ENCODE data around the gene GPD2.

GPD2 gene

DNA sequence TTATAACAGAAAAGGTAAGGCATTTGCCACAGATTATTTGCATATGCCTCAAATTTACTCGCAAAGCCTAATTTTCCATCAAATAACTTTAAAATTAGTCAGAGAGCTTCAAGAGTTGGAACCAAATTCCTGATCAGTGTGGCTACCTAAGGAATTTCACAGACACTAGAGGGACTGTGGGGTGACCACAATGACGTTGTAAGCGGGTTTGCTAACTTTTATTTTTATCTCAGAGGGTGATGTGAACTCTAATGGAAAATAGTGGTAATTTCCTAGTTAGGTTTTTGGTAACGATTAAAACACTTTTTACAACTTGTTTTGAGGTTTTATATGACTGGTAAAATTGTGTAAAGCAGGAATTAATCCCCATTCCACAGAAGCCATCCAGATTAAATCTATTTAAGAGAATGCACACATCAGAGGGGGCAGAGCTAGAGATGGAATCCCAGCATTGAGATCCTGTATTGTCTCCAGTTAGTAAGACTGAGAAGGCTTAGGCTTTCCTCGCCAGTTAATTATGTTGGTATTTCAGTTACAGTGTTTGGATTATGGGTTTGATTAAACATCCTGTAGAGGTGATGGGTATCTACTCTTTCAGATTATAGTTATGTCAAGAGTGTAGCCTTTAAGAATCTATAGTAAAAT, 129.0 kb downstream of the GPD2 start:
- no peak overlapping the region for H3K27ac ChIP-seq (ENCODE audit: low read depth, low read length)
- H3K9ac ChIP-seq (ENCODE audit: low read length in 5 of 5) = no peak overlapping the region
- peaks cover 9 to 21% (median 10%) of the 10 kb centered on the region in 5 donors for H3K36me3 ChIP-seq (ENCODE audit: control insufficient read depth in 5 of 5, insufficient read depth in 5 of 5, low read length in 5 of 5)
- H3K4me3 ChIP-seq (ENCODE audit: low read depth in 1 of 5, low read length in 5 of 5) = no peak overlapping the region
- no peaks in the 10 kb centered on the region for H3K9me3 ChIP-seq (ENCODE audit: control insufficient read depth in 5 of 5, low read length in 5 of 5)
- H3K27me3 ChIP-seq (ENCODE audit: control insufficient read depth in 5 of 5, insufficient read depth in 4 of 5, low read length in 5 of 5) = no peaks in the 10 kb centered on the region
- peaks cover 0 to 6% (median 0%) of the 10 kb centered on the region in 5 donors for H3K4me1 ChIP-seq (ENCODE audit: control insufficient read depth in 5 of 5, insufficient read depth in 5 of 5, low read length in 5 of 5)

DNA sequence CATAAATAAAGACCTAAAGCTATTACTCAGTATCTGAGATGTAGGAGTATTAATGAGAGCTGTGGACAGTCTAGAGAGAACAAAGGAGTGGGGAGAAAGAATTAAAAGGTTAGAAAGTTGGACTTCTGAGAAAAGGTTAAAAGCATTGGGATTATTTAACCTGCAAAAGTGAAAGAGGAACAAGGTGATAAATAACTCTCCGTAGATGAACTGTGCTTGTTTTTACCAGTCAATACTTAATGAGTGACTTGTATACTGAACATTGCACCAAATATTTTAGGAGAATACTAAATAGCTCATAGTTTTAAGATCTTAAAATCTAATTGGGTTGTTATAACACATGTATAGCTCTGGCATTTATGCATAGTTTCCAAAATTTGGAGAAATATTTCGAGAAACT, 137.5 kb downstream of the GPD2 start:
- Histone ChIP-seq H3K27ac (ENCODE audit: low read depth, low read length) (no peak overlapping the region), H3K27me3 (ENCODE audit: control insufficient read depth in 5 of 5, insufficient read depth in 4 of 5, low read length in 5 of 5) (no peaks in the 10 kb centered on the region), H3K9me3 (ENCODE audit: control insufficient read depth in 5 of 5, low read length in 5 of 5) (no peaks in the 10 kb centered on the region), H3K36me3 (ENCODE audit: control insufficient read depth in 5 of 5, insufficient read depth in 5 of 5, low read length in 5 of 5) (peaks cover 9 to 57% (median 43%) of the 10 kb centered on the region in 5 donors), H3K9ac (ENCODE audit: low read length in 5 of 5) (no peak overlapping the region), H3K4me3 (ENCODE audit: low read depth in 1 of 5, low read length in 5 of 5) (no peak overlapping the region), H3K4me1 (ENCODE audit: control insufficient read depth in 5 of 5, insufficient read depth in 5 of 5, low read length in 5 of 5) (no peaks in the 10 kb centered on the region)

DNA sequence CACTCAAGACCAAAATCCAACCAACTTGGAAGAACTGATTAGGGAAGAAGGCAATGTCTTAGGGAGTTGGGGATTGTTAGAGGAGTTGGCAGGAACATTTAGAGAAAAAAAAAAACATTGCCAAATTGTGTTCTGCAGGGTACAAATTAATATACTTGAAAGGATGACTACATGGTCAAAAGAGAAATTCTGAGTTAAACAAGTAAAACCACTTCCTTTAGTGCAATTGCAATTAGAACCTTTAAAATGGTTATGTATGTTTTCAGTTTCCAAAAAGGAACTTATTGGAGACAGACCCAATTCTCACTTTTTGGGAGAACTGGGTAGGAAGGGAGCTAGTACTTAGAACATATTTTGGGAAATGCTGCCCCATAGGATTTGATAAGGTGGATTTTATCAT, 137.9 kb downstream of the GPD2 start:
- no peaks in the 10 kb centered on the region for H3K9me3 ChIP-seq (ENCODE audit: control insufficient read depth in 5 of 5, low read length in 5 of 5)
- no peak overlapping the region for H3K4me3 ChIP-seq (ENCODE audit: low read depth in 1 of 5, low read length in 5 of 5)
- H3K27me3 ChIP-seq (ENCODE audit: control insufficient read depth in 5 of 5, insufficient read depth in 4 of 5, low read length in 5 of 5) = no peaks in the 10 kb centered on the region
- H3K9ac ChIP-seq (ENCODE audit: low read length in 5 of 5) = no peak overlapping the region
- H3K27ac ChIP-seq (ENCODE audit: low read depth, low read length) = no peak overlapping the region
- H3K36me3 ChIP-seq (ENCODE audit: control insufficient read depth in 5 of 5, insufficient read depth in 5 of 5, low read length in 5 of 5) = peaks cover 9 to 57% (median 39%) of the 10 kb centered on the region in 5 donors
- no peaks in the 10 kb centered on the region for H3K4me1 ChIP-seq (ENCODE audit: control insufficient read depth in 5 of 5, insufficient read depth in 5 of 5, low read length in 5 of 5)

DNA sequence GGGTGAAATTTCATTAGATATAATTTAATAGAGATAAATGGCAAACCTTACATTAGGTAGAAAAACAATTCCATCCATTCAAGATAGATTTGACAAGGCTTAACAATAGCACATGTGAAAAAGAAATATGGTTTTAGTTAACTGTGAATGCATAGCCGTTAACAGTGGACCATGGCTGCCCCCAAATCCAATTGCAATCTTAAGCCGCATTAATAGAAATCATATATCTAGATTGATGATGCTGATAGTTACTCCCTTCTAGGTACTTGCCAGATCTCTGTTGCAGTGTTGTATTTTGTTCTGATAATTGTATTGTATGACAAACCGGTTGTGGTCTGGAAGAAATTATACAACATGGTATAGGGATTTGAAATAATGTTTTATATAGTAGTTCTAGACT, 139.8 kb downstream of the GPD2 start:
- no peak overlapping the region for H3K9ac ChIP-seq (ENCODE audit: low read length in 5 of 5)
- no peaks in the 10 kb centered on the region for H3K27me3 ChIP-seq (ENCODE audit: control insufficient read depth in 5 of 5, insufficient read depth in 4 of 5, low read length in 5 of 5)
- H3K27ac ChIP-seq (ENCODE audit: low read depth, low read length) = no peak overlapping the region
- no peaks in the 10 kb centered on the region for H3K9me3 ChIP-seq (ENCODE audit: control insufficient read depth in 5 of 5, low read length in 5 of 5)
- no peak overlapping the region for H3K4me3 ChIP-seq (ENCODE audit: low read depth in 1 of 5, low read length in 5 of 5)
- H3K4me1 ChIP-seq (ENCODE audit: control insufficient read depth in 5 of 5, insufficient read depth in 5 of 5, low read length in 5 of 5) = no peaks in the 10 kb centered on the region
- H3K36me3 ChIP-seq (ENCODE audit: control insufficient read depth in 5 of 5, insufficient read depth in 5 of 5, low read length in 5 of 5) = peaks cover 0 to 50% (median 28%) of the 10 kb centered on the region in 5 donors

- Histone ChIP-seq H3K9ac (ENCODE audit: low read length in 5 of 5) (no peak overlapping the region), H3K9me3 (ENCODE audit: control insufficient read depth in 5 of 5, low read length in 5 of 5) (no peaks in the 10 kb centered on the region), H3K27me3 (ENCODE audit: control insufficient read depth in 5 of 5, insufficient read depth in 4 of 5, low read length in 5 of 5) (no peaks in the 10 kb centered on the region), H3K36me3 (ENCODE audit: control insufficient read depth in 5 of 5, insufficient read depth in 5 of 5, low read length in 5 of 5) (peaks cover 2 to 56% (median 33%) of the 10 kb centered on the region in 5 donors), H3K4me1 (ENCODE audit: control insufficient read depth in 5 of 5, insufficient read depth in 5 of 5, low read length in 5 of 5) (no peaks in the 10 kb centered on the region), H3K4me3 (ENCODE audit: low read depth in 1 of 5, low read length in 5 of 5) (no peak overlapping the region), H3K27ac (ENCODE audit: low read depth, low read length) (no peak overlapping the region)
Measured at GRCh38 chr2:156580501-156580900, 144.3 kb downstream of the GPD2 start.

- Histone ChIP-seq H3K4me1 (ENCODE audit: control insufficient read depth in 5 of 5, insufficient read depth in 5 of 5, low read length in 5 of 5) (no peaks in the 10 kb centered on the region), H3K4me3 (ENCODE audit: low read depth in 1 of 5, low read length in 5 of 5) (no peak overlapping the region), H3K9me3 (ENCODE audit: control insufficient read depth in 5 of 5, low read length in 5 of 5) (no peaks in the 10 kb centered on the region), H3K27me3 (ENCODE audit: control insufficient read depth in 5 of 5, insufficient read depth in 4 of 5, low read length in 5 of 5) (no peaks in the 10 kb centered on the region), H3K36me3 (ENCODE audit: control insufficient read depth in 5 of 5, insufficient read depth in 5 of 5, low read length in 5 of 5) (peaks cover 2 to 63% (median 33%) of the 10 kb centered on the region in 5 donors), H3K27ac (ENCODE audit: low read depth, low read length) (no peak overlapping the region), H3K9ac (ENCODE audit: low read length in 5 of 5) (no peak overlapping the region)
Measured at GRCh38 chr2:156581280-156581679, 145.1 kb downstream of the GPD2 start.

GRCh38 chr2:156585457-156585856, 149.3 kb downstream of the GPD2 start:
- Histone ChIP-seq H3K9me3 (ENCODE audit: control insufficient read depth in 5 of 5, low read length in 5 of 5) (no peaks in the 10 kb centered on the region), H3K4me1 (ENCODE audit: control insufficient read depth in 5 of 5, insufficient read depth in 5 of 5, low read length in 5 of 5) (peaks cover 0 to 5% (median 0%) of the 10 kb centered on the region in 5 donors), H3K36me3 (ENCODE audit: control insufficient read depth in 5 of 5, insufficient read depth in 5 of 5, low read length in 5 of 5) (peaks cover 2 to 36% (median 17%) of the 10 kb centered on the region in 5 donors), H3K4me3 (ENCODE audit: low read depth in 1 of 5, low read length in 5 of 5) (no peak overlapping the region), H3K9ac (ENCODE audit: low read length in 5 of 5) (no peak overlapping the region), H3K27ac (ENCODE audit: low read depth, low read length) (no peak overlapping the region), H3K27me3 (ENCODE audit: control insufficient read depth in 5 of 5, insufficient read depth in 4 of 5, low read length in 5 of 5) (no peaks in the 10 kb centered on the region)

GRCh38 chr2:156586621-156587020, 150.4 kb downstream of the GPD2 start:
- H3K36me3 ChIP-seq (ENCODE audit: control insufficient read depth in 5 of 5, insufficient read depth in 5 of 5, low read length in 5 of 5) = peaks cover 2 to 34% (median 17%) of the 10 kb centered on the region in 5 donors
- H3K9me3 ChIP-seq (ENCODE audit: control insufficient read depth in 5 of 5, low read length in 5 of 5) = no peaks in the 10 kb centered on the region
- no peak overlapping the region for H3K9ac ChIP-seq (ENCODE audit: low read length in 5 of 5)
- no peak overlapping the region for H3K4me3 ChIP-seq (ENCODE audit: low read depth in 1 of 5, low read length in 5 of 5)
- peaks cover 0 to 5% (median 0%) of the 10 kb centered on the region in 5 donors for H3K4me1 ChIP-seq (ENCODE audit: control insufficient read depth in 5 of 5, insufficient read depth in 5 of 5, low read length in 5 of 5)
- H3K27ac ChIP-seq (ENCODE audit: low read depth, low read length) = no peak overlapping the region
- no peaks in the 10 kb centered on the region for H3K27me3 ChIP-seq (ENCODE audit: control insufficient read depth in 5 of 5, insufficient read depth in 4 of 5, low read length in 5 of 5)

- Histone ChIP-seq H3K9me3 (ENCODE audit: control insufficient read depth in 5 of 5, low read length in 5 of 5) (no peaks in the 10 kb centered on the region), H3K27me3 (ENCODE audit: control insufficient read depth in 5 of 5, insufficient read depth in 4 of 5, low read length in 5 of 5) (no peaks in the 10 kb centered on the region), H3K27ac (ENCODE audit: low read depth, low read length) (no peak overlapping the region), H3K9ac (ENCODE audit: low read length in 5 of 5) (no peak overlapping the region), H3K36me3 (ENCODE audit: control insufficient read depth in 5 of 5, insufficient read depth in 5 of 5, low read length in 5 of 5) (peaks cover 0 to 14% (median 2%) of the 10 kb centered on the region in 5 donors), H3K4me1 (ENCODE audit: control insufficient read depth in 5 of 5, insufficient read depth in 5 of 5, low read length in 5 of 5) (peaks cover 0 to 5% (median 0%) of the 10 kb centered on the region in 5 donors), H3K4me3 (ENCODE audit: low read depth in 1 of 5, low read length in 5 of 5) (no peak overlapping the region)
Measured at GRCh38 chr2:156589381-156590079, 153.4 kb downstream of the GPD2 start.

- Histone ChIP-seq H3K27ac (ENCODE audit: low read depth, low read length) (no peak overlapping the region), H3K4me1 (ENCODE audit: control insufficient read depth in 5 of 5, insufficient read depth in 5 of 5, low read length in 5 of 5) (peaks cover 0 to 5% (median 0%) of the 10 kb centered on the region in 5 donors), H3K36me3 (ENCODE audit: control insufficient read depth in 5 of 5, insufficient read depth in 5 of 5, low read length in 5 of 5) (peaks cover 0 to 9% (median 0%) of the 10 kb centered on the region in 5 donors), H3K4me3 (ENCODE audit: low read depth in 1 of 5, low read length in 5 of 5) (no peak overlapping the region), H3K9me3 (ENCODE audit: control insufficient read depth in 5 of 5, low read length in 5 of 5) (no peaks in the 10 kb centered on the region), H3K27me3 (ENCODE audit: control insufficient read depth in 5 of 5, insufficient read depth in 4 of 5, low read length in 5 of 5) (no peaks in the 10 kb centered on the region), H3K9ac (ENCODE audit: low read length in 5 of 5) (no peak overlapping the region)
Measured at GRCh38 chr2:156590085-156590739, 154.0 kb downstream of the GPD2 start.
